ENCODE measurements around the gene PSAPL1. TPM values are rescaled to one million over a fixed set of nuclear protein-coding genes. Genes with fewer than 3 reads are reported as not detected.
A peak's percentile ranks its signal among the peaks of the same experiment; 100 is the strongest.

Gene PSAPL1
- total RNA-seq, 1 donor from 2014 or later, result 0.14 TPM

GRCh38 chr4:7430965-7431695 lies 3.6 kb downstream of the PSAPL1 start:
- Histone ChIP-seq H3K9me3 (no peaks in the 10 kb centered on the region), H3K27ac (no peak overlapping the region), H3K27me3 (no peaks in the 10 kb centered on the region), H3K4me3 (no peak overlapping the region), H3K4me1 (no peaks in the 10 kb centered on the region), H3K36me3 (no peaks in the 10 kb centered on the region)
- peak; percentile 56 for DNase-seq
- TF ChIP-seq, protein P1, sequence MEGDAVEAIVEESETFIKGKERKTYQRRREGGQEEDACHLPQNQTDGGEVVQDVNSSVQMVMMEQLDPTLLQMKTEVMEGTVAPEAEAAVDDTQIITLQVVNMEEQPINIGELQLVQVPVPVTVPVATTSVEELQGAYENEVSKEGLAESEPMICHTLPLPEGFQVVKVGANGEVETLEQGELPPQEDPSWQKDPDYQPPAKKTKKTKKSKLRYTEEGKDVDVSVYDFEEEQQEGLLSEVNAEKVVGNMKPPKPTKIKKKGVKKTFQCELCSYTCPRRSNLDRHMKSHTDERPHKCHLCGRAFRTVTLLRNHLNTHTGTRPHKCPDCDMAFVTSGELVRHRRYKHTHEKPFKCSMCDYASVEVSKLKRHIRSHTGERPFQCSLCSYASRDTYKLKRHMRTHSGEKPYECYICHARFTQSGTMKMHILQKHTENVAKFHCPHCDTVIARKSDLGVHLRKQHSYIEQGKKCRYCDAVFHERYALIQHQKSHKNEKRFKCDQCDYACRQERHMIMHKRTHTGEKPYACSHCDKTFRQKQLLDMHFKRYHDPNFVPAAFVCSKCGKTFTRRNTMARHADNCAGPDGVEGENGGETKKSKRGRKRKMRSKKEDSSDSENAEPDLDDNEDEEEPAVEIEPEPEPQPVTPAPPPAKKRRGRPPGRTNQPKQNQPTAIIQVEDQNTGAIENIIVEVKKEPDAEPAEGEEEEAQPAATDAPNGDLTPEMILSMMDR (IDR thresholded peaks at IDR 0.05), result no peak
- intact Hi-C loops (cut with DNase I), result no loop called here
- no peak for ATAC-seq

- Histone ChIP-seq H3K36me3 (no peaks in the 10 kb centered on the region), H3K4me1 (no peaks in the 10 kb centered on the region), H3K4me3 (no peak overlapping the region), H3K27me3 (no peaks in the 10 kb centered on the region), H3K9me3 (no peaks in the 10 kb centered on the region), H3K27ac (no peak overlapping the region)
- ATAC-seq (peak; percentile 57), DNase-seq (peak; percentile 69)
- intact Hi-C loops (cut with DNase I), result no loop called here
- TF ChIP-seq, protein P1 (IDR thresholded peaks at IDR 0.05), result no peak
These were observed 4.3 kb downstream of the PSAPL1 start for GRCh38 chr4:7430368-7430964.

- DNase-seq (peak; percentile 46), ATAC-seq (no peak)
- Histone ChIP-seq H3K36me3 (no peaks in the 10 kb centered on the region), H3K4me3 (no peak overlapping the region), H3K27me3 (no peaks in the 10 kb centered on the region), H3K9me3 (no peaks in the 10 kb centered on the region), H3K27ac (no peak overlapping the region), H3K4me1 (no peaks in the 10 kb centered on the region)
- intact Hi-C loops (cut with DNase I), result no loop called here
- TF ChIP-seq, protein P1 (IDR thresholded peaks at IDR 0.05), result no peak
These were observed 5.1 kb downstream of the PSAPL1 start for GRCh38 chr4:7429601-7430078.

GRCh38 chr4:7429069-7429416 lies 5.7 kb downstream of the PSAPL1 start:
- Histone ChIP-seq H3K27me3 (no peaks in the 10 kb centered on the region), H3K4me1 (no peaks in the 10 kb centered on the region), H3K36me3 (no peaks in the 10 kb centered on the region), H3K4me3 (no peak overlapping the region), H3K27ac (no peak overlapping the region), H3K9me3 (no peaks in the 10 kb centered on the region)
- peak; percentile 36 for DNase-seq
- intact Hi-C loops (cut with DNase I), result no loop called here
- TF ChIP-seq, protein P1 (IDR thresholded peaks at IDR 0.05), result no peak
- no peak for ATAC-seq

DNA sequence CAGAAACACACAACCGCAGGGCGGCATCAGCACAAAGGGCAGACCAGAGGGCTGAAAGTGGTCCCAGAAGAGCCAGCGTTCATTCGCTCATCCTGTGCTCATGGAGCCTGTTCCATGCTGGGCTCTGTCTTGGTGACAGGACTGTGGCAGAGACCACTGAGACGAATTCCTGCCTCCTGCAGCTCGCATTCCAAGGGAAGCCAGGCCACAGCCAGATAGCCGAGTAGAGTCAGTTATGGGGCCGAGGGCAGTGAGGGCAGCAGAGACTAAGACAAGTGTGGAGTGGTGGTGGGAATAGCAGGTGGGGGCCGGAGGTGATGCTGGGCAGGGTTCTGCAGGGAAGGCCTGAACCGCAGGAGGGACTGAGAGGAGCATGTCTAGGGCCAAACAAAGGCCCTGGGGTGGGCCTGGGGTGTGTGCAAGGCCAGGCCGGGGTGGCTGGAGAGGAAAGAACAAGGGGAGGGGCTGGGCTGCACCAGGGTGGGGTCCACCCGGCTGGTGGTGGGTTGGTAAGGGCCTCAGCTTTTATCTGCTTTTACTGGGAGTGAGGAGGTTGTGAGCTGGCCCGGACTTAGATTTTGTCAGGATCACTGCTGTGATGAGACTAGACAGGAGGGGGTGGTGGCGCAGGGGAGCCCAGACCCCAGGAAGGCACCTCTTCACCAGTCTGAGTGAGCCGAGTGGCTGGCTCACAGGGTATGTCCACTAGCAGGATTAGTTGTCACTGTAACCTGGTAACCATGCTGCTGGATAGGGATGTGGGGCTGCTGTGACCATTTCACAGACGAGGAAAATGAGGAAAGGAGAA lies 6.3 kb downstream of the PSAPL1 start:
- intact Hi-C loops (cut with DNase I), result no loop called here
- Histone ChIP-seq H3K4me3 (no peak overlapping the region), H3K36me3 (no peaks in the 10 kb centered on the region), H3K27ac (no peak overlapping the region), H3K9me3 (no peaks in the 10 kb centered on the region), H3K27me3 (no peaks in the 10 kb centered on the region), H3K4me1 (no peaks in the 10 kb centered on the region)
- no peak for ATAC-seq
- DNase-seq, result peak; percentile 54
- TF ChIP-seq, protein P1 (IDR thresholded peaks at IDR 0.05), result no peak

Data from upper lobe of right lung (tissue), 1 donor.